NOMO-1 treated with DMSO at 0.1 percent for 48 hours (cell line): ENCODE measurements around the gene MTOR.
"Not testable (repeated sequence)": the region's sequence is repeated elsewhere in the genome, so short reads cannot be mapped to it uniquely, and the experiment has no call there.

Source experiments
- DNase-seq: peaks from one replicate; lab custom pipeline; 2025; ENCODE audit not compliant: unreplicated experiment; lab: John Stamatoyannopoulos, UW

MTOR gene

DNA sequence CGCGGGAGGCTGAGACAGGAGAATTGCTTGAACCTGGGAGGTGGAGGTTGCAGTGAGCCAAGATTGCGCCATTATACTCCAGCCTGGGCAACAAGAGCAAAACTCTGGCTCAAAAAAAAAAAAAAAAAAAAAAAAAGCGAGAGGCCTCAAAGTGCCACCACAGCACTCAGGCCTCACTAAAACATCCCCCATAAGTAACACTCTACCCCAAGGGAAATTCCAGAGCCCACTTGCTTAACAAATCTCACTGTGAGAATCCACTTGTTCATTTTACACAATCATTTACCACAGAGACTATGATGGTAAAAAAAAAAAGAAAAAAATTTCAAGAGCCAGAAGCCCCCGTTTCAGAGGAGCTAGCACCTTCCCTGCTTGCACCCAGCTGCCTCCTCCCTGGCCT is 136.4 kb downstream of the MTOR start:
- no peak for DNase-seq

DNA sequence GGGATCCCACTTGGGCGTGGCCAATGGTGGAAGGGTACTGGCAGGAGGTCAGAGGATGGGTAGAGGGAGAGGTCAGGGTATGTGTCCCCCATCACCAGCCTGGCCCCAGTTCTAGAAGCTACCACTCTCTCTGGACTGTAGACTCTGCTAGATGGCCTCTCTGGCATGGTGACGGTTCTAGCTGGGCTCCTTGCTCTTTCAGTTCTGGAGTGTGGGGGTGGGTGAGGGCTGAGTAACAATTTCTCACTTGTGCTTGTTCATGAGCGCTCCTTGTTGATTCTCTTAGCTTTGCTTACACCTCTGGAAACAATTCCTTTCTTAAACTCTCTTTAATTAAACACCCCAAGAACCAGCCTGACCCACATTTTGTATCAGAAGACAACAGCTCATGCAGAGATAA is 137.4 kb downstream of the MTOR start:
- DNase-seq, result no peak

DNA sequence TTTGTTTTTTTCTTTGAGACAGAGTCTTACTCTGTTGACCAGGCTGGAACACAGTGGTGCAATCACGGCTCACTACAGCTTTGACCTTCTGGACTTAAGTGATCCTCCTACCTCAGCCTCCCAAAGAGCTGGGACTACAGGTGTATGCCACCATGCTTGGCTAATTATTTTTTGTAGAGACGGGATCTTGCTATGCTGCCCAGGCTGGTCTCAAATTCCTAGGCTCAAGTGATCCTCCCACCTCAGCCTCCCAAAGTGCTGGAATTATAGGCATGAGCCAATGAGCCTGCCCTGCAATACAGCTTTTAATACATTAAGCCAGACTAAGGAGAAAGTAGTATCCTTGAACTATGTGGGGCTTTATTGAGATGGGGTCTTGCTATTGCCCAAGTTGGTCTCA is 146.0 kb downstream of the MTOR start:
- no peak for DNase-seq

DNA sequence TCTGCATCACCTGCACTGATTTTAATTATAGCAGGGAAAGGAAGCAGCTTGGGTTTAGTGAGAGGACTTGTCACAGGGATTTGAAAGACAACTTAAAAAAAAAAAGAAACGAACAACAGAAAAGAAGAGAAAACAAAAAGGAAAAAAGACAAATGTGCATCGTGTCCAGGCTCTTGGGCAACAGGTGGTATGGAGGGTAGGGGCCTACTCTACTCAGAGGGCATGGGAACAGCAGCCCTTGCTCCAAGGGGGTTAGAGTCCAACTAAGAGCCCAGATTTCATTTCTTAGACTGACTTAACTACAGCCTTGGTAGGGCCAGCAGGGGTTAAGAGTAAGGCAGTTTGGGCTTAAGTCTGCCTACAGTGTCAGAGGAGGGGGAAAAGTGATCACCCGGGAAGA is 147.4 kb downstream of the MTOR start:
- no peak for DNase-seq

DNA sequence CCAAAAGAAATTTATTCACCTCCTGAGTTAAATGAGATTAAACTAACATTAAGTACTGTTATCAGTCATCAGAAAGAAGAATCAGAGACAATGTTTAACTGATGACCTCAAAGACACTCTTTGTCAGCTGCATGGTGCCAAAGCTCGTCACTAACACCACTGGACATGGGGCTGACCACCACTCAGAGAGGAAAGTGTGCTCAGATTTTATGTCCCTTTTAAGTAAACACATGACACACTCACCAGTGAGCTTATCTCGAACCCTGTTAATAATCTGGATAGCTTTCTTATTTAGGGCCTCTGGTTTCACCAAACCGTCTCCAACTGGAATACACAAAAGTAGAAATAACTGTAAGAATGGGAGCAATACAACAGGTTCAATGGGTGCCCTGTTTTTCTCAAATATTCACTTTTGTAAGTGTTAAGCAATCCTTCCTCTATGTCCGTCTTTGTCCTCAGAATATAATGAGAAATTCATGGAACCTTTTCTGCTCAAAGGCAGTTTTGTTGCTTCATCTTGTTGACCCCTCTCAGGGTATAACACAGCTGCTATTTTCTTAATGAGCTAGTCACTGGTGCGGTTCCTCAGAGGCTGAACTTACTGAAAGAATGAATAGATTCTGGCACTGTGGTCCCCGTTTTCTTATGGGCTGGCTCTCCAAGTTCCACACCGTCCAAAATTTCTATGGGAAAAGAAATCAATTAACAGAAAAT is 153.1 kb downstream of the MTOR start:
- no peak for DNase-seq

DNA sequence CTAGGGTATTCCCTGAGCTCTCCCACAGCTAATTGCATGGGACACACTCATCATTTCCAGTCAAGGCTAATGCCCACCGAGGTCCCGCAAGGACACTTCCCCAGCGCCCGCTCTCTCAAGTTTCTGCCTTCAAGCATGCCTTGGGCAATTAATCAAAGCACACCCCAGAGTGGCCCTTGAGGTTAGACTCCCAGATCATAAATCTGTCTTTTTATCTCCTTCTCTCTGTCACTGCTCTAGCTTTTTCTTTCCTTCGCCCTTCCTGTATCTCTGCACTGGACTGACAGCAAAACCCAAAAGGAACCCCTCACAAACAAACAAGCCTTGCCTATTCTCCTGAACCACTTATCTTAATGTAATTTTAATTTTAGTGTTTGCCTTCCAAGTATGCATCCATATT is 154.8 kb downstream of the MTOR start:
- DNase-seq, result no peak

DNA sequence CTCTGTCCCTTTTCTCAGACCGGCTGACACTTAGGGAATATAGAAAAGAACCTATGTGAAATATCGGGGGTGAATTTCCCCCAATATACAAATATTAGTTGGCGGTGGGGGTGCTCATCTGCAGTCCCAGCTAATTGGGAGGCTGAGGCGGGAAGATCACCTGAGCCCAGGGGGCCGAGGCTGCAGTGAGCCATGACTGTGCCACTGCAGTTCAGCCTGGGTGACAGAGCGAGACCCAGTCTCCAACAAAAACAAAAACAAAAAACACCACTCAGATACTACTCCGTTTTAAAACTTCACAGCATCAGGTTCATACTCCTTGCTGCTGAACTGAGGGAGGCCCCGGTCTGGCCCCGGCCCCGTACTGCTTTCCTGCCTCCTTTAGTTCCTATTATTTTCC is 156.8 kb downstream of the MTOR start:
- DNase-seq, result no peak

DNA sequence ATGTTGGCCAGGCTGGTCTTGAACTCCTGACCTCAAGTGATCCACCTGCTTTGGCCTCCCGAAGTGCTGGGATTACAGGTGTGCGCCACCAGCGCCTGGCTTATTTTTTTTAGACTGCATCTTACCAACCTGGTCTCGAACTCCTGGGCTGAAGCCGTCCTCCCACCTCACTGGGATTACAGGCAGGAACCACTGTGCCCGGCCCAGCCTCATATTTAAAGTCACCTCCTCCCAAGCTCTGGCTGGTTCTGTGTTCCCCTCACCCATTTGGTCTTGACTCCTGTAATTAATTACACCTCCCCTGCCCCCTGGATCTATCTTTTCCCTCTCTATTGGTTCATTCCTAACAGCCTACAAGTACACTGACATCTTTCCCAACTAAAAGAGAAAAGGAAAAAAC is 161.0 kb downstream of the MTOR start:
- no peak for DNase-seq

DNA sequence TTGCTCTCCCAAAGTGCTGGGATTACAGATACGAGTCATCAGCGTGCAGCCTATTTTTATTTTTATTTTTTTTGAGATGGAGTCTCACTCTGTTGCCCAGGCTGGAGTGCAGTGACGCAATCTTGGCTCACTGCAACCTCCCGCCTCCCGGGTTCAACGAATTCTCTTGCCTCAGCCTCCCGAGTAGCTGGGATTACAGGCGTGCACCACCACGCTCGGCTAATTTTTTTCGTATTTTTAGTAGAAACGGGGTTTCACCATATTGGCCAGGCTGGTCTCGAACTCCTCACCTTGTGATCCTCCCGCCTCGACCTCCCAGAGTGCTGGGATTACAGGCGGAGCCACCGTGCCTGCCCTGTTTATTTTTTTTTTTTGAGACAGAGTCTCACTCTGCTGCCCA is 161.5 kb downstream of the MTOR start:
- not testable (repeated sequence) for DNase-seq

DNA sequence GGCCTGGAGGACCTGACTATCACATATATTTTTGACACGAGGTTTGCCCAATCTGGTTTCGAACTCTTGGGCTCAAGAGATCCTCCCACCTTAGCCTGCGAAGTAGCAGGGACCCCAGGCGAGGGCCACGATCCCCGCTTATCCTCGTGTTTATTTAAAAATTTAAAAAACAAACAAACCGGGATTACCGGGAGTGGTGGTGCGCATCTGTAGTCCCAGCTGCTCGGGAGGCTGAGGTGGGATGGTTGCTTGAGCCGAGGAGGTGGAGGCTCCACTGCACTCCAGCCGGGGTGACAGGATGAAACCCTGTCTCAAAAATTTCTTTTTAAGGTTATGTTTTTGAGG is 162.2 kb downstream of the MTOR start:
- DNase-seq, result no peak

DNA sequence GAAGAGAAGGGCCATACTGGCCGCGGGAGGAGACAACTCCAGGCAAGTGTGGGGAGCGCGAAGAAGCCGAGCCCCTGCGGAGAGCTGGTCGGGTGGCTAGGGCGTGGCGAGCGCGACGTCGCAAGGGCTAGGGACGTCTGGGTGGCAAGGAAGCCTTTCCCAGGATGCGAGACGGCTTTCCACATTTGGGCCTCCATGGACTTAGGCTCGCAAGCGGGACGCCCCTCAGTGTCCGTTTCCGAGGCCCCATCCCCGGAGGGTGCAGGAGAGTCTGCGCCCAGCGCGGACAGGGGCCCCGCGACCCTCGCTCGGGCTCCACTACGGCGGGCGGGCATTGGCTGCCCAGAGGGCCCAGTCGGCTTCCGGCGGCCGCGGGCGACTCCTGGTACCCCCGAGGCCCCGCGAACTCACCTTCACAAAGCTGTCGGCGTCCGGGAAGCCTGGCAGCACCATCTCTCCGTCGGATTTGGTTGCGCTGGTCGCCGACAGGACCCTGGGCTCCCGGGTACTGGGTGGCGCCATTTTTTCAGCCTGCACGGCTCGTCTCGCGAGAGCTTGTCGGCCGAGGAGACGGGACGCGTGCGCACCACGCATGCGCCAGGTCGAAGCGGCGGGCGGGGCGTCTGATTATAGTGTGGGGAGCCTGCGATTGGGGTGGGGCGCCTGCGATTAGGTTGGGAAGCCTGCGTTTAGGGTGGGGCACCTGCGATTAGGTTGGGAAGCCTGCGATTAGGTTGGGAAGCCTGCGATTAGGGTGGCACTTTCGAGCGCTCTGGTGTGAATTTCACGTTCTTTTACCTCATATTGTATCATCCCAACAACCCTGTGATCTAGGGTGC is 162.8 kb downstream of the MTOR start, which contains the start of gene EXOSC10:
EXOSC10 (minus strand) TSS at position 560 of the 839 bp plus-strand sequence; CDS start at position 522, 38 bp downstream.
- peak; percentile 80 for DNase-seq

DNA sequence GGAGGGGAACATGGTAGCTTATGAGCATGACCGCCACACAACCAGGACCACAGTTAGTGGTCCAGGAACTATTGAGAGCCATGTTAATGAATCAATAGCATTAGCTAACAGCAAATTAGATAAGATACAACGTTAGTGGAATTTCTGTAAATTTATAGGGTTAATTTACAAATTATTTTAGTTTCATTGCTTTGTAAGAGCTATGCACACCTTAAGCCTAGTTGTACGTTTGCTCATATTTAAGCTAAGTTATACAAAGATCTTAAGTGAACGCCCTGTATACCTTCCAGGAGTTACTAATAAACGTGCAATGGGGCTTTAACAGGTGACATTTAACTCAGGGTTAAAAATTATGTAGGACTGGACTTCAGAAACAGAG is 163.4 kb downstream of the MTOR start:
- no peak for DNase-seq

DNA sequence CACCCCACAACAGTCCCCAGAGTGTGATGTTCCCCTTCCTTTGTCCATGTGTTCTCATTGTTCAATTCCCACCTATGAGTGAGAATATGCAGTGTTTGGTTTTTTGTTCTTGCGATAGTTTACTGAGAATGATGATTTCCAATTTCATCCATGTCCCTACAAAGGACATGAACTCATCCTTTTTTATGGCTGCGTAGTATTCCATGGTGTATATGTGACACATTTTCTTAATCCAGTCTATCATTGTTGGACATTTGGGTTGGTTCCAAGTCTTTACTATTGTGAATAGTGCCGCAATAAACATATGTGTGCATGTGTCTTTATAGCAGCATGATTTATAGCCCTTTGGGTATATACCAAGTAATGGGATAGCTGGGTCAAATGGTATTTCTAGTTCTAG is 178.6 kb downstream of the MTOR start:
- DNase-seq, result not testable (repeated sequence)

DNA sequence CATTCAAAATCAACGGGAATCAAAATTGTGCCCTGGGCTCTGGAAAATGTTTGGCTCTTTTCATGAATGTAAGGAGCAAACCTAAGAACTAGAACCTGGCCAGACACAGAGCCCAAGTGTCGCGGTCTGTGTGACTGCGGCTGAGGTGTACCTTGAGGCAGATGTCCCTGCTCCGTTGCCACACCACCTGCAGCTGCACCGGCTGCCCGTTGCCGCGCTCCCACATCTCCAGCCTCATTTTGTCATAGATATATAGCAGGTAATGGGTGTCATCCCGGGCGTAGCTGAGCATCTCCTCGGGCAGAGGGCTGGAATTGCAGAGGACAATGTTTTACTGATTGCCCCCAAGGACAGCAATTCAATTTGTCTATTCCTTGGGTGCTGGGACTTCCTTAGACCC is 181.4 kb downstream of the MTOR start:
- no peak for DNase-seq

DNA sequence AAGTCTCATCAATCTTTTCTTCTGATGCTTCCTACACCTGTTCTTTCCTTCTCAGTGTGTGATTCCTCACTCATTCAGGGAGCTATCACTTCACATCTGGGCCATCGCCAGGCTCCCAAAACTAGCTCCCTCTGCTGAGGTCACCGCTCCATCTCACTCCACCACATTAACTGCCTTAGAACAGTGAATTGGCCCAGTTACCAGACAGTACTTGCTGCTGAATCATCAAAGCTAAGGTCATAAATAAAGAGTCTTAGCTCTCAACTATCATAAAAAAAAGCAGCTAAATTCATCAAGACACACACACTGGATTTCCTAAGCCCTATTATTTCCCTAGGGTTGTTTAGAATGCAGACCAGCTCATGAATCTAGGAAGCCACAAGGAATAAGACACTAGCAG is 183.7 kb downstream of the MTOR start:
- DNase-seq, result no peak

DNA sequence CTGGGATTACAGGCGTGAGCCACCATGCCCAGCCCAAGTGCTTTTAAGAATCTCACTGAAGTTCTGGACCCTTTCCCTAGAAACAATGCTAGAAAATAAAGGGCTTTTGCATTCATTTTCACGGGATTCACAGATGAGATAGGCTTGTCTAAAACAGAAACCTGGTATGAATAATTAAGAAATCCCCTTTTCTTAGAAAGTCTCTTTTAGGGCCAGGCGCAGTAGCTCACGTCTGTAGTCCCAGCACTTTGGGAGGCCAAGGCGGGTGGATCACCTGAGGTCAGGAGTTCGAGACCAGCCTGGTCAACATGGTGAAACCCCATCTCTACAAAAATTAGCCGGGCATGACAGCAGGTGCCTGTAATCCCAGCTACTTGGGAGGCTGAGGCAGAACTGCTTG is 189.0 kb downstream of the MTOR start:
- DNase-seq, result not testable (repeated sequence)

DNA sequence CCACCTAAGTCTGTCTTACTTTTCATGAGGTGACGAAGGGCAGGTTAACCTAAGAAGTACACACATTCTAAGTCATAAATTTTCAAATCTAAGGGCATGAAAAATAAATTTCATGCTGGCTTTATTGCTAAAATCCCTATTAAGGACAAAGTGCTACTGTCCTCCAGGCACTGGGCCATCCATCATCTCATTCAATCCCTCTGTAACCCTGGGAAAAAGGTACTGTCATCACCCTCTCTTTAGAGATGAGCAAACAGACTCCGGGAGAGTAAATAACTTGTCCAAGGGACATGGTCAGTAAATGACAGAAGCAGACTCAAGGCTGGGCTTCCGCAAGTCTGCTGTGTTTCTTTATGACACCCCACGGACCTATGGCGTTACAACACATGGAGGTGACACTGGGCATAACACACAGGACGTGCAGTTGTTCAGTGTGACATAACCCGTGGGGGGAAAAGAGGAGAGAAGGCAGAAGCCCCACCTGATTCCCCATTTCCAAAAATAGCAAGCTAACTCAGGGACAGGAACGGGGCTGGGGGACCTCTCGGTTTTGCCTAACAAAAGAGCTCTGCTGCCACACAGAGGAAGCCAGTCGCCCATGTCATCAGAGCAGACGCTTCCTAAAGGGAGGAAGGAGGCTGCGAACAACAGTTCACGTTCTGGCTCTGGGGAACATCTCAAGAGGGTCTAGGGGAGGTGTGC is 190.0 kb downstream of the MTOR start:
- no peak for DNase-seq

DNA sequence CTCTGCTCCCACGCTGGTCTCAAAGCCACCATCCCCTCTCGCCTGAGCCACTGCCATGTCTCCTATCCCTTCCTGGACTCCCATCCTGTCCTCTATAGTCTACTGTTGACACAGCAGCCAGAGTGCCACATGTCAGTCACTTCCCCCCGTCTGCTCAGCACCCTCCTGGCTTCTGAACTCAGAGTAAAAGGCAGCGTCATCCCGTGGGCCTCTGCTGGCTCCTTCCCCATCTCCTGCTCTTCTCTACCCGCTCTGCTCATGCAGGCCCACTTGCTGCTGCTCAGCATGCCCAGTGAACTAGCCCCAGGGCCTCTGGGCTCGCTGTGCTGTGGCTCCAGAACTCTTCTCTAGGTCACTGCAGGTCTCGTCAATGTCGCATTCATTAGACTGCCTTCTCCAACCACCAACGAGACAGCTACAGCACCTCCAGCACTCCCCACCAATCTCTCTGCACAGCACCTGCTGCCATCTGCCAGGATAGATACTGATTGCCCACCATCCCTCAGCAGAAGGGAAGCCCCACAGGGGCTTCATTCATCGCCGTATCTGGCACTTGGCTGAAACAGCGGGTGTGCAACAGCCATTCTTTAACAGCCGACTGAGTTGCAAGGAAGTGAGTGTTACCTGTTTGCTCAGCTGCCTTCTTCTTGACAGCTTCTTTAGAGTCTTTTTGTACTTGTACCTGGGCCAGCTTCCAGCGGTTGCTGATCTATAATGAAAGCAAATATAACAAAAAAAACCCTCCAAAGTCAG is 190.7 kb downstream of the MTOR start:
- no peak for DNase-seq

DNA sequence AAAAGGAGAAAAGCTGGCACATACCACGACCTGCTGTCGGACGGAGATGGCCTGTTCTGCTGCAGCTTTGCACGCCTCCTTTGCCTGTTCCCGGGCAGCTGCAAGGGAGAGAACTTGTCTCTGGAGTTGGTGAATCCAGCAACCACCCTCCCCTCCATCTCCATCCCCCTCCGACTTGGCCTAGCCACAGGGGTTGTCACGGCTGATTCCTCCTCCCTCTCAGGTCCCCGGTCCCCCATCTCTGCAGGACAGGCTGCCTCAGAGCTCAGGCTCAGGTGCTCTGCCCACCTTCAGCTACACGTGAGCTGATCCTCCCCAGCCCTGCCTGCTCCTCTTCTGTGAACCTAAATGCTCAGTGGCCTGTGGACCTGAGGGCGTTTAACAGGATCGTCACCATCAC is 191.5 kb downstream of the MTOR start:
- DNase-seq, result no peak

DNA sequence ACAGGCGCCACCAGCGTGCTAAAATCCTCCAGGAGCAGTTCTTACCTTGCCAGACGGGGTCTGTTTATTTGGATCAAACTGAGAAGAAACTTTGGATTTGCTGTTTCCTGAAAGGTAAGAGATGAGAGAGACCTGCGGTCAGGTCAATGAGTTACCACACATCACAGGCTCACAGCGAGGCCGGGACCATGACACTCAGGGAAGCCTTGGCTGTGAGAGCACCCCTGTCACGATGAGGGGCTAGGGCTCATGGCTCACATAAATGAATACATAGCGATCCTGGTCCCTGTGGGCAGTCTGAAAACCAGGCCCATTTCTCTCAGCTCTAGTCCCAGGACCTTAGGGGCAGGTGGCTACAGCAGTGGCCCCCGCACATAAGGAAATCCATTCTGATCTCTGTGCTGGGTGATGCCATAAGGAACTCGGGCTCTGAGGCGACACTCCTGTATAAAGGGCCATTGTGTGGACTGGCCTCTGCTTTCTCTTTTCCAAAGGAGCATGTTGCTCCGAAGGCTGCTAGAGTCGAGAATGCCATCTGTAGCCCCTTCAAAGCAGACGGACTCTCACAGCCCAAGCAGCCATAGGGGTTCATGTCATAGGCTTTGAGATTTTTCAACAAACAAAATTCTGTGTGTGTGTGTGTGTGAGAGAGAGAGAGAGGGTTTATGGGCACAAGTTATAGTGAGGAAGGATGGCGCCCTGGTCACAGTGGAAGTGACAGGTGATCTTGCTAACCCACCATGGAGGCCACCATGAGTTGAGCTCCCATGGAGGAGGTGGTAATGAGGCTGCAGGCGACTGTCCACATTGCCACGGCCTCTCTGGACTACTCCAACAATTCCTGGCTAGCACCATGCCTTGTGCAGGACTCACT is 193.5 kb downstream of the MTOR start:
- no peak for DNase-seq
